Keratinocyte (primary cell): ENCODE measurements around the gene RPUSD3. TPM values are rescaled to one million over a fixed set of nuclear protein-coding genes. Genes with fewer than 3 reads are reported as not detected.

Experiments
- DNase-seq: peaks from one replicate; pipeline ENCODE4 v3.0.0-alpha.2; 2011; ENCODE audit warnings: low read depth, missing footprints, low spot score
- FAIRE-seq: peaks from 2 replicates; lab custom pipeline; 2011; peaks lifted over from hg19 to GRCh38; lab: Jason Lieb, UNC
- H2AFZ ChIP-seq: 2 replicates; pipeline ENCODE4 v1.6.0; 2012; ENCODE audit warnings: low read length, control low read depth, inconsistent platforms; ENCODE audit not compliant: control insufficient read depth
- H3K27ac ChIP-seq: 2 replicates; pipeline ENCODE4 v1.5.1; 2011; ENCODE audit warnings: low read length; ENCODE audit not compliant: control insufficient read depth, insufficient read depth
- H3K27me3 ChIP-seq: 3 replicates; pipeline ENCODE4 v1.6.0; 2011; ENCODE audit warnings: low read length; ENCODE audit not compliant: control insufficient read depth, insufficient read depth; ENCODE audit errors: extremely low read depth
- H3K36me3 ChIP-seq, 2 experiments: 2 replicates in 1 of 2; 3 replicates in 1 of 2; pipeline ENCODE4 v1.5.1; 2011; ENCODE audit warnings: low read length in 2 of 2, mild to moderate bottlenecking in 1 of 2; ENCODE audit not compliant: control insufficient read depth in 2 of 2, insufficient read depth in 2 of 2; ENCODE audit errors: extremely low read depth in 1 of 2
- H3K4me1 ChIP-seq: 3 replicates; pipeline ENCODE4 v1.5.1; 2011; ENCODE audit warnings: low read length; ENCODE audit not compliant: control insufficient read depth, insufficient read depth; ENCODE audit errors: extremely low read depth
- H3K4me2 ChIP-seq: 3 replicates; pipeline ENCODE4 v1.6.0; 2011; ENCODE audit warnings: low read depth, low read length; ENCODE audit not compliant: control insufficient read depth, insufficient read depth; ENCODE audit errors: extremely low read depth
- H3K4me3 ChIP-seq, 3 experiments: fragments of 200-600 bp in 1 of 3; sonication (generic) in 1 of 3; 2 replicates in 2 of 3; 3 replicates in 1 of 3; pipeline ENCODE4 v1.5.1; 2011 to 2016; ENCODE audit warnings: low read length in 3 of 3, mild to moderate bottlenecking in 3 of 3, control low read depth in 2 of 3, inconsistent platforms in 1 of 3, low read depth in 1 of 3, mixed read lengths in 1 of 3, mixed run types in 1 of 3, moderate library complexity in 1 of 3; ENCODE audit not compliant: control insufficient read depth in 2 of 3, insufficient read depth in 2 of 3; ENCODE audit errors: extremely low read depth in 1 of 3
- H3K79me2 ChIP-seq: 2 replicates; pipeline ENCODE4 v1.6.0; 2012; ENCODE audit warnings: low read length; ENCODE audit not compliant: control insufficient read depth, insufficient read depth
- H3K9ac ChIP-seq: 3 replicates; pipeline ENCODE4 v1.6.0; 2011; ENCODE audit warnings: low read length; ENCODE audit not compliant: control insufficient read depth, insufficient read depth; ENCODE audit errors: extremely low read depth
- H3K9me1 ChIP-seq: 3 replicates; pipeline ENCODE4 v1.6.0; 2011; ENCODE audit warnings: low read length; ENCODE audit not compliant: control insufficient read depth, insufficient read depth; ENCODE audit errors: extremely low read depth
- H3K9me3 ChIP-seq: 2 replicates; pipeline ENCODE4 v1.5.1; 2012; ENCODE audit warnings: low read depth, low read length; ENCODE audit not compliant: control insufficient read depth
- H4K20me1 ChIP-seq: 3 replicates; pipeline ENCODE4 v1.6.0; 2011; ENCODE audit warnings: low read length; ENCODE audit not compliant: control insufficient read depth, insufficient read depth; ENCODE audit errors: extremely low read depth
- EZH2 ChIP-seq: IDR thresholded peaks from one replicate; pipeline ENCODE4 v1.6.1; 2012; ENCODE audit warnings: inconsistent platforms, mild to moderate bottlenecking, low read length, moderate library complexity
- dilution Hi-C: fragments of 300-500 bp; cut with MboI; formaldehyde crosslinking; loops from one replicate; pipeline ENCODE4 v1.7.0; 2020; ENCODE audit warnings: low sequenced_read_pairs; ENCODE audit not compliant: extremely low pct_ligation_motif_present
- polyA minus RNA-seq, 3 experiments: library from RNA; depleted of rRNA, polyadenylated mRNA; stranded (reverse); fragments of >200 nt; gene quantifications; 1 replicate in 1 of 3; 2 replicates in 1 of 3; 3 replicates in 1 of 3; pipeline ENCODE4 v1.2.3, GENCODE V29; 2011
- polyA plus RNA-seq, 5 experiments: library from polyadenylated mRNA; depleted of rRNA in 3 of 5; stranded (reverse) in 3 of 5; stranded (forward) in 1 of 5; unstranded in 1 of 5; fragments of >200 nt; gene quantifications; 1 replicate in 1 of 5; 2 replicates in 3 of 5; 3 replicates in 1 of 5; pipeline versions ENCODE4 v1.2.1 to v1.2.3, GENCODE V29; 2011 to 2012; ENCODE audit warnings: missing spikeins in 2 of 5, low read depth in 1 of 5, low replicate concordance in 1 of 5
- TF ChIP-seq, protein P1 (sequence below), 3 experiments: IDR thresholded peaks in 1 of 3; conservative IDR thresholded peaks in 1 of 3; optimal IDR thresholded peaks in 1 of 3; 2 replicates in 2 of 3; 3 replicates in 1 of 3; pipeline versions ENCODE3 to v1.5.1; 2011; ENCODE audit warnings: low read length in 3 of 3, mild to moderate bottlenecking in 3 of 3, moderate library complexity in 2 of 3, control low read depth in 1 of 3, inconsistent platforms in 1 of 3; ENCODE audit not compliant: insufficient read depth in 2 of 3; ENCODE audit errors: extremely low read depth in 1 of 3

The RPUSD3 gene
- polyA plus RNA-seq = 31.5 to 39.0 TPM (median 37.6 TPM) in 3 replicates
- 5.2 TPM for polyA plus RNA-seq (2011; ENCODE audit: low read depth)
- 36.2 and 43.2 TPM in 2 replicates for polyA plus RNA-seq (2011; cell fraction: cytosol; rRNA removed)
- 32.7 and 39.0 TPM in 2 replicates for polyA plus RNA-seq (2011; cell fraction: nucleus; rRNA removed)
- polyA plus RNA-seq (2012; ENCODE audit: low replicate concordance) = 24.9 and 33.2 TPM in 2 replicates
- 25.9 to 58.6 TPM (median 26.6 TPM) in 3 replicates for polyA minus RNA-seq
- polyA minus RNA-seq (2011; cell fraction: cytosol; rRNA and poly(A)+ RNA removed) = 18.0 TPM
- polyA minus RNA-seq (2011; cell fraction: nucleus; rRNA and poly(A)+ RNA removed) = 10.1 and 12.2 TPM in 2 replicates

- peak within 1 kb of the TSS; percentile 97 for H2AFZ ChIP-seq
- FAIRE-seq (peak; percentile 43), DNase-seq (peak; percentile 80)
- peak within 1 kb of the TSS; percentile 75 for H3K27ac ChIP-seq
- no peaks in the 10 kb centered on the region for H3K9me1 ChIP-seq
- no peaks in the 10 kb centered on the region for H4K20me1 ChIP-seq
- H3K36me3 ChIP-seq = peaks cover 14 to 19% of the 10 kb centered on the region in 2 experiments
- H3K4me3 ChIP-seq = peak within 1 kb of the TSS; percentile 59 to 92 (median 85)
- no peaks in the 10 kb centered on the region for H3K27me3 ChIP-seq
- H3K9ac ChIP-seq = peak within 1 kb of the TSS; percentile 90
- dilution Hi-C loops = no loop called here
- no peaks in the 10 kb centered on the region for H3K79me2 ChIP-seq
- peak within 1 kb of the TSS; percentile 92 for H3K4me2 ChIP-seq
- no peaks in the 10 kb centered on the region for H3K9me3 ChIP-seq
- peaks cover 5% of the 10 kb centered on the region for H3K4me1 ChIP-seq
- no peak for TF ChIP-seq EZH2
- TF ChIP-seq, protein P1, sequence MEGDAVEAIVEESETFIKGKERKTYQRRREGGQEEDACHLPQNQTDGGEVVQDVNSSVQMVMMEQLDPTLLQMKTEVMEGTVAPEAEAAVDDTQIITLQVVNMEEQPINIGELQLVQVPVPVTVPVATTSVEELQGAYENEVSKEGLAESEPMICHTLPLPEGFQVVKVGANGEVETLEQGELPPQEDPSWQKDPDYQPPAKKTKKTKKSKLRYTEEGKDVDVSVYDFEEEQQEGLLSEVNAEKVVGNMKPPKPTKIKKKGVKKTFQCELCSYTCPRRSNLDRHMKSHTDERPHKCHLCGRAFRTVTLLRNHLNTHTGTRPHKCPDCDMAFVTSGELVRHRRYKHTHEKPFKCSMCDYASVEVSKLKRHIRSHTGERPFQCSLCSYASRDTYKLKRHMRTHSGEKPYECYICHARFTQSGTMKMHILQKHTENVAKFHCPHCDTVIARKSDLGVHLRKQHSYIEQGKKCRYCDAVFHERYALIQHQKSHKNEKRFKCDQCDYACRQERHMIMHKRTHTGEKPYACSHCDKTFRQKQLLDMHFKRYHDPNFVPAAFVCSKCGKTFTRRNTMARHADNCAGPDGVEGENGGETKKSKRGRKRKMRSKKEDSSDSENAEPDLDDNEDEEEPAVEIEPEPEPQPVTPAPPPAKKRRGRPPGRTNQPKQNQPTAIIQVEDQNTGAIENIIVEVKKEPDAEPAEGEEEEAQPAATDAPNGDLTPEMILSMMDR (optimal IDR thresholded peaks at IDR 0.05 in 1 of 3, IDR thresholded peaks at IDR 0.05 in 1 of 3, conservative IDR thresholded peaks at IDR 0.05 in 1 of 3; ENCODE audit: extremely low read depth in 1 of 3, insufficient read depth in 2 of 3, low read length in 3 of 3) = no peak
Measured at GRCh38 chr3:9843715-9844438, at the start of gene RPUSD3. TSS of gene RPUSD3 (minus strand) at chr3:9844008. CDS start at chr3:9843990, 18 bp downstream.

DNA sequence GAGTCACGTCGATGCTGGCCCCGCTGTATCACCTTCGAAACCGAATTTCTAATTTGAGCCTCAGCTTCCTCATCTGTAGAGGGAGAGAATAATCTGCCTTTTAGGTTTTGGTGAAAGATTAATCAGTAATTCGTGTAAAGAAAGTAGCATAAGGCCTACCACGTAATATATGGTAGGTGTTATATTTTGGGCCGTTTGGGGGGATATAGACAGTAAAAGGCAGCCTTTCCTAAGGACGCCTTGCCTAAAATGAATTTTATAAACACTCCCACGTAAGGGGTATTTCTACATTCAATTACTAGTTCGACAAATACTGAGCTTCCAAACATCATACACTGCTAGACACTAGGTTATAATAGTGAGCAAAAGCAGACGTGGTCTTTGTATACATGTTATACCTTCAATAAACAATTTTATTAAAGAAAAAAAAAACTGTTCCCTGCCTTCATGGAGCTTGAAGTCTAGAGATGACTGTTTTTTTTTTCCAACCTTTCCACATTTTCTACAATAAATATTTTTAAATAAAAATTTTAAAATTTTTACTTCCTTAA lies 47.3 kb upstream of the RPUSD3 start:
- H3K4me2 ChIP-seq = peak overlapping the region; percentile 87
- DNase-seq = no peak
- H3K9ac ChIP-seq = peak overlapping the region; percentile 99
- peak overlapping the region; percentile 91 for H2AFZ ChIP-seq
- H3K27me3 ChIP-seq = no peaks in the 10 kb centered on the region
- TF ChIP-seq EZH2 = no peak
- TF ChIP-seq, protein P1 (optimal IDR thresholded peaks at IDR 0.05 in 1 of 3, IDR thresholded peaks at IDR 0.05 in 1 of 3, conservative IDR thresholded peaks at IDR 0.05 in 1 of 3; ENCODE audit: extremely low read depth in 1 of 3, insufficient read depth in 2 of 3, low read length in 3 of 3) = no peak
- no peak for FAIRE-seq
- peaks cover 25% of the 10 kb centered on the region for H3K79me2 ChIP-seq
- dilution Hi-C loops = no loop called here
- no peaks in the 10 kb centered on the region for H3K9me3 ChIP-seq
- H3K9me1 ChIP-seq = no peaks in the 10 kb centered on the region
- peak overlapping the region; percentile 96 for H3K27ac ChIP-seq
- H3K4me3 ChIP-seq = peak overlapping the region; percentile 94 to 95 (median 95)
- H3K36me3 ChIP-seq = peaks cover 8 to 12% of the 10 kb centered on the region in 2 experiments
- no peaks in the 10 kb centered on the region for H4K20me1 ChIP-seq
- H3K4me1 ChIP-seq = peaks cover 15% of the 10 kb centered on the region
